HG03432 (cell line): Measurements from ENCODE around the gene FMN2.

Experiments
- ATAC-seq: cut with Tn5 transposase; IDR thresholded peaks from one replicate; pipeline ENCODE4 v1.9.1; 2021; ENCODE audit warnings: mild to moderate bottlenecking, moderate library complexity; ENCODE audit not compliant: unreplicated experiment

The FMN2 gene

DNA sequence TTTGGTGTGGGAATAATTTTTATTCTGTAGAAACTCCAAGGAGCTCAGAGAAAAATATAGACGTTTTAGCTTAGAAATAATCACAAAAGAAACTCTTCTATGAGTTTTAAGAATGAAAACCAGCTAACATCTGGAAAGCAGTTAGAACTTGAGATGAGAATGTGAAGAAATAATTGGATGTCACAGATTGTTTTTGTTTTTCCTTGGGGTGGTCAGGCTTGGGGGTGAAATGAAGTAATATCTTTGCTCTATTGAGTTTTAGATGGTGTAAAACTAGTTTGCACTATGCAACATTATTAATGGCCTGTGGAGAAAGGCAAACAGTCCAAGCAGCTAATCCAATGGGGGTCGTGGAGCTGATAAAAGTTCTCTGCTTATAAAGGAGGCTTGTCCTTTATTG lies 101.2 kb downstream of the FMN2 start:
- no peak for ATAC-seq

DNA sequence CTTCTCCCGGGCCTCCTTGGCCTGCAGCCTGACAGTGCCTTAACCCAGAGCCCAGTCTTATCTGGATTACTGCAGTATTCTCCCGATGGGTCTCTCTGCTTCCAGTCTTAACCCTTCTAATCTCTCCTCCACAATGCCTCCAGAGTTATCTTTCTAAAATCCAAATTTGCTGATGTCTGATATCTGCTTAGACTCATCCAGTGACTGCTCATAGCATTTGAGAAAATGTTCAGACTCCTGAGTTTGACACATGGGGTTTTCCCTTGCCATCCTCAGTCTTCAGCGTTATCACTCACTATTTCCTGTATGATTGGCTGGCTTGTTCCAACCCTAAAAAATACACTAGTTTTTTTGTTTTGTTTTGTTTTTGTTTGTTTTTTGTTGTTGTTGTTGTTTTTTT lies 102.0 kb downstream of the FMN2 start:
- no peak for ATAC-seq

DNA sequence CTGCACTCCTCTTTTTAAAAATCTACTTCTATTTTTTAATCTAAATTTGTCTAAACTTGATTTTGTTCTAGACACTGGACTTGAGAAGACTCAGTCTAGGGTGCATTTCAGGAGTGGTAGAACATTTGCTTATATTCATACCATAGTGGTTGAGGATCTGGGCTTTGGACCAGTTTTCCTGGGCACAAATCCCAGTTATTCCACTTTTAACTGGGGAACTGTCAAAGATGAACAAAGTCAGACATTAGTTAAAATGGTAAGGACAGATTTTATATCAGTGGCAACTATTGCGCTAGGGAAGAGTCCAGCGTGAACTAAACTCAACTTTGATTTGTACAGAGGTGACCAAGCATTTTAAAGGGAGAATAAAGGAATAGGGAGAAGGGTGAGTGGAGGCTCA lies 102.4 kb downstream of the FMN2 start:
- no peak for ATAC-seq

DNA sequence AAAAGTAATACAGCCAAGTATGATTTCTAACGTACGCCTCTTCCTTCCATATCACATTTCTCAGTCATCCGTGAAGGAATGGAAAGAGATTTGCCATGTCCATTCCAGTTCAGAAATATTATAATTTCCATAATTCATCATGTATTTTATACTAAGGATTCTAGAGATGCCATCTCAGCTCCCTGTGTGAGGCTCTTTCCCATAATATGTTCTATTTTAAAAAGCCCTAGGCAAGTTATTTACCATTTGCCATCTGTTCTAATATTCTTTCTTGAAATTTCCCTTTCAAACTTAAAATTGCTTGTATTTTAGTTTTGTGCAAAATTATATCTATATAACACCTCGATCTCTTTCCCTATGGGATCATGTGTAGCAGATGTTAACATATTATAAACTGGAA lies 106.7 kb downstream of the FMN2 start:
- no peak for ATAC-seq

DNA sequence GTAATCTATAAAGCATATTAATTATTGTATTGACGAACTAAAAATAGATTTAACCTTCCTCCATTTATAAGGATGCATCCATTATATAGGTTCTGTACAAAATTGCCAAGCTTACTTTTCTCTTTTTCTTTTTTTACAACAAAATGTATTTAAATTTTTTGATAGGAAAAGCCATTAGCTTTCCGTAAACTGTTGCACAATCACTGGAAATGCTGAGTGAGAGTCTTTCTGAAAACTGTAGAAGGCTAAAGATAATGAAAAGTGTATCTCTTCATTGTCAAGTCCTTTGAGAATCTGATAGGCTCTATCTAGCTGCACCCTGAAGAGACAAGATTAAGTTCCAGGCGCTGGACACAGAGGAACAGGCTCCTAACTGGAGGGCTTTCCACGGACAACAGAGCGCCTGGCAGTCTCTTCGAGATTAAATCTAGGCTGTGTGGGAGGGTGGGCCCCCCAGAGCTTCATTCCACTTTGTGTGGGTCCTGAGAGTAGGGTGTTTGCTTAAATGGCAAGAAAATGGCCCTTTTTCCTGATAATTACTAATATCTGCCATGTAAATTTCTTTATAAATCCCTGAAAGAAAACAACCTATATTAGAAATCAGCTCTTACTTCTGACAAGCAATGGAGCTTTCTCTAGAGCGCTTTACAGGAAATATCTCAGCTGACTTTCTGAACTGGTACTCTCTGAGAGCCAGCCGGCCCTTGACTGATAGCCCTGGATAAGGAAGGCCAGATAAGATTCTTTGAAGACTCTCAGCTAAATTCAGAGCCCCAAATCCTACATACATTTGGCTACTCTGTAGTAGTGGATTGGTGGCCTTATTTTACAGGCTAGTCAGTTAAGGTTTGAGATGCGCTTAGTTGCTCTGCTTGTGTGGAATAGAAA lies 108.3 kb downstream of the FMN2 start:
- ATAC-seq, result no peak

DNA sequence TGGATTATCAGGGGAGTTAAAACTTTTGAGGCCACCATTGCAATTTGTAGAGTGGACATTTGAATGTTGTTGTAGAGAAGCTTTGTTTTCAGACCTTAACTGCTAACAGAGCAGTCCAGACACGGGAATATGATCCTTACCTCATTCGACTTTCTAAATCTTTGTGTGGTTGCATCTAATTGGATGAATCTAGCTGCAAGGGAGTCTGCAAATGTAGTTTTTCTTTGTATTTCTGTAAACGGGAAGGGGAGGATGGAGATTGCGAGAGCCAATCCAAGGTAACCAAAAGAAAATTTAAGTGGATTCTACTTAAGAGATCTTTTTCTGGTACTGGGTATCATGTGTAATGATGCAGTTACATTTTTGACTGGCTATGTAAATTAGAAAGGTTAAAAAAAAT lies 110.2 kb downstream of the FMN2 start:
- ATAC-seq, result no peak

DNA sequence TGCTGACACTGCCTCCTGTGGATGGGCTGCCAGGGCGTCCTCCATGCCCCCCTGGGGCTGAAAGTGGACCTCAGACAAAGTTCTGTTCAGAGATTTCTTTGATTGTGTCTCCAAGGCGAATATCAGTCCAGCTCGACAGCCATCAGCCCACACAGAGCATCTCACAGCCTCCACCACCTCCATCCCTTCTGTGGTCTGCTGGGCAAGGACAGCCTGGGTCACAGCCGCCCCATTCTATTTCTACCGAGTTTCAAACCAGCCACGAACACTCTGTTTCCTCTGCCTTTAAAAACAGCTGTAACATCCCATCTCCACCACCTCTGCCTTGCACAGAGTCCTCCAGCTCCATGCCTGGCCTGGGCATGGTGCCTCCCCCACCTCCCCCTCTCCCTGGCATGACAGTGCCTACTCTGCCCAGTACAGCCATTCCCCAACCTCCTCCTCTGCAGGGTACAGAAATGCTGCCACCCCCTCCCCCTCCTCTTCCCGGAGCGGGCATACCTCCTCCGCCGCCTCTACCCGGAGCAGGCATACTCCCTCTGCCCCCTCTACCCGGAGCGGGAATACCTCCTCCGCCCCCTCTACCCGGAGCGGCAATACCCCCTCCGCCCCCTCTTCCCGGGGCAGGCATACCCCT lies 115.5 kb downstream of the FMN2 start:
- ATAC-seq, result no peak

DNA sequence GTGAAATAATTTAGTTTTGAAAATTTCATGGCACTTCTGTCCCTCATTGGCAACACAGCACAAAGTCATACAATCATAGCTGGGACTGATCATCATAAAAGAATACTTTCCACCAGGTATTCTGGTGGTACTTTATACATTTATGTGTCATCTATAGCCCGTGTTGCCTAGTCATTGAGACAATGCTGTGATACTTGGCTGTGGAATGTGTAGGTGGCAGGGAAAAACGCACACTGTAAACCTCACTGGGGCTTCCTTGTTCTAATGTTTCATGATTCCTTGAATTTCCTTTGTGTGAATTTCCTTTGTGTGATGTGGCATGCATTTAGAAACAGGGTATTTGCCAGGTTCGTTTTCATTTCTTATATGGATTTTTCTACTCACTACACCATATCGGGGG lies 118.3 kb downstream of the FMN2 start:
- ATAC-seq, result no peak

DNA sequence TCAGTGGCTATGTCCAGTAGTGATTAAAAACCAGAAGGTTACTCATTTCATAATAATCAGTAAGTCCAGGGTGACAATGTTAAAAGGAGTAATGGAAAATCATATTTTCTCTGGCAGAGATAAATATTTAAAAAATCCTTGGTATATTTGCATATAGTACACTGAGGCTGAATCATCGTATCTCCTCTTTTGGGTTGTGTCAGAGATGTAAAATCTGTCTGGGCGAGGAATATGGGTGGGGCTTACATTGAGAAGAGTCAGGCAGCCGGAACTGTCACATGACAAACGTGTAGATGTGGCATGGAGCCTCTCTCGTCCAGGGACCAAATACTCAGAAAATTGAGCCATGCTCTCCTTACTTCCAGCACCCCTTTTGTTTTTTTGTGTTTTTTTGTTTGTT lies 120.9 kb downstream of the FMN2 start:
- ATAC-seq, result no peak

DNA sequence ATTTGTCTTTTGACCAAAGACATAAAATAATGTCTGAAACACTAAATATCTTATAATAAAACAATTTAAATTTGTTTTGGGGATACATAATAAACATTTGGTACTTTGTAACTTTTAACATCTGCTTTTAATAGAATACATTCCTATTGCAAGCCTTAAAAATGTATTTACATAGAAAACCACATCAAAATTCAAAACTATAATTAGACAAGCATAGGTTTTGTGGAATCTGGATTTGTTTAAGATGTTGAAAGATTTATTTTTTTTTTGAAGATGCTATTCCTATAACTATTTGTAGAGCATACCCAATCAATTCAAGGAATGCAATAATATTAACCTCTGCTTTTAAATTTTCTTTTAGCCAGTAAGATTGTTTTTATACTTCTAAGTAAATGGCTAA lies 125.7 kb downstream of the FMN2 start:
- ATAC-seq, result no peak

DNA sequence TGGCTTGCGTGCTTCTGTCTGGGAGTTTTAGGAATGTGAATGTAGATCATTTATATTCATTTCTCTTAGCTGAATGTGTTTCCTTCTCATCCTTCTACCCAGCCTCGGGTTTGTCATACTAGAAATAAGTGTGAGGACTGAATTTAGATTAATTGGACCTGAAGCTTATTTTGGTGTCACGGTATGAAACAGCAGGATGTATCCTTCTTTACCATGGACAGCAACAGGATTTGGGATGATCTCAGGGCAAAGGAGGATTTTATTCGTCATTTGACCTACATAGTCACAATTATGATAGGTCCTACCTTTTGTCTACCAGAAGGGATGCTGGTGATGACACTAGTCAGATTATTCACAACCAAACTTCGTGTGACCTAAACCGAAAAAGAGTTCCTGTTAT lies 127.4 kb downstream of the FMN2 start:
- no peak for ATAC-seq

DNA sequence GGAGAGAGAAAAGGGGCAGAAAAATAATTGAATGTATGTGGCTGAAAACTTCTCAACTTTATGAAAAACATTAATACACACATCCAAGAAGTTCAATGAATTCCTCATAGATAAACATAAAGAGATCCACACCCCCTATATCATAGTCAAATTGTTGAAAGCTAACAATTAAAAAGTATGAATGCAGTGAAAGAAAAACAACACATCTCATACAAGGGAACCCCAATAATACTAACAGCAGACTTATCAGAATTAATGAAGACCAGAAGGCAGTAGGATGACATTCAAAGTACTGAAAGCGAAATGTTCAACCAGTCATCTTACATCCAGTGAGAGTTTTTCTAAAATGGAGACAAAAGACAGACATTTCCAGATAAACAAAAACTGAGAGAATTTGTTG lies 134.4 kb downstream of the FMN2 start:
- ATAC-seq, result no peak

DNA sequence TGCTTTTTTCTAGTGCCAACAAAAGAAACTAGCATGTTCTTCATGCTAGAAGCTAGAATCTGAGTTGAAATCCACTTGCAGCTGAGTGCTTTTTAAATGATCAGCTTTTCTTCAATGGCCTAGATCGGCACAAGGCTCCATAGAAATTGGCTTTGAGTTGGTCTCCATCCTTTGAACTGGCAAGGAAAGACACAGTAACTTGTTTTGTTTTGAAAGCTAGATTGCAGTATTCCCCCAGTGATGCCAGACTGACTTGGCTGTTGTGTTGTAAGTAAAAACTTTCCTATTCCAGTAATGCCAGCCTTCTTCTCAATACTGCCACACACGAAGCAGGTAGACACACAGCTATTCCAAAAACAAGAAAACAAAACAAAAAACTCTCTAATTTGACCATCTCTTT lies 139.1 kb downstream of the FMN2 start:
- ATAC-seq, result no peak

DNA sequence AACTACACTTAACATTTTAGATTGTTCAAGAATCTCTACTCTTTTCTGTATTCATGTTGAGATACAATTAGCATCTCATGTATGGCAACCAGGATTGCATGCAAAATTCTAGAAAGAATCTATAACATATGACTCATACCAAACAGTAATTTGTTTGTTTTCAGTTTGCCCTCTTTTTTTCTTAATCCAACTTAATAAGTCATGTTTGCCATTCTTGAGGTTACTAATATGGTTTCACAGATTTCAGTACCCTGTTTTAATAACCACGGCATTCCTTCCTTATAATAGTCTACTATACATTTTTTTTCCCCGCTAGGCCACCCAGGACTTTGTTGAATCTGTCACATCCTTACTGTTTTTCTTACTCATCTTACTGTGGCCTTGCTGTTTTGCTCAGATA lies 140.8 kb downstream of the FMN2 start:
- ATAC-seq, result no peak

DNA sequence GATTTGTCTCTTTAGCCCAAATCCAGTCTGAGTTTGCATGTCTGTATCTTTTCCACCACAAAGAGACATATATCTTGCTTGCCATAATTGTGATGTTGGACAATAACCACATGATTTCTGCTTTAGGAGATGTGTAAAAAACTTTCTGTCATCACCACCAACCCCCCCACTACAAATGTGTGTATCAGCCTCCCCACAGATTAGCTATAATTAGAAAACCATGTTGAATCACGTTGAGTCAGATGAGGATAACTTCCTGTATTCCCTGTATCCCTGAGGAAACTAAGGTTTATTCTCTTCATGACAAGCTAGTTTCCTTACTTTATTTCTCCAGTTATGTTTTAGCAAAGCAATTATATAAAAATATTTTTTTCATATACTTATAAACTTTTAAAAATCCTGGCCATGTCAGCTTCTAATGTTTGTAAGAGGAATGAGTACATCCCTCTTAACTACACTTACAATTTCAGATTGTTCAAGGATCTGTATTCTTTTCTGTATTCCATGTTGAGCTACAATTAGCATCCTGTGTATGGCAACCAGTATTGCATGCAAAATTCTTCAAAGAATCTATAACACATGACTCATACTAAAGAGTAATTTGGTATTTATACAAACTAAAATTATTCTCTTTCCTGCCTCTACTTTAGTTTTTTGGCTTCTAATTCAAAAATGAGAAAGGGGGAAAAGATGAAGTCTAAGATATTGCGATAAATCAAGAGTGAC lies 143.0 kb downstream of the FMN2 start:
- ATAC-seq, result no peak

DNA sequence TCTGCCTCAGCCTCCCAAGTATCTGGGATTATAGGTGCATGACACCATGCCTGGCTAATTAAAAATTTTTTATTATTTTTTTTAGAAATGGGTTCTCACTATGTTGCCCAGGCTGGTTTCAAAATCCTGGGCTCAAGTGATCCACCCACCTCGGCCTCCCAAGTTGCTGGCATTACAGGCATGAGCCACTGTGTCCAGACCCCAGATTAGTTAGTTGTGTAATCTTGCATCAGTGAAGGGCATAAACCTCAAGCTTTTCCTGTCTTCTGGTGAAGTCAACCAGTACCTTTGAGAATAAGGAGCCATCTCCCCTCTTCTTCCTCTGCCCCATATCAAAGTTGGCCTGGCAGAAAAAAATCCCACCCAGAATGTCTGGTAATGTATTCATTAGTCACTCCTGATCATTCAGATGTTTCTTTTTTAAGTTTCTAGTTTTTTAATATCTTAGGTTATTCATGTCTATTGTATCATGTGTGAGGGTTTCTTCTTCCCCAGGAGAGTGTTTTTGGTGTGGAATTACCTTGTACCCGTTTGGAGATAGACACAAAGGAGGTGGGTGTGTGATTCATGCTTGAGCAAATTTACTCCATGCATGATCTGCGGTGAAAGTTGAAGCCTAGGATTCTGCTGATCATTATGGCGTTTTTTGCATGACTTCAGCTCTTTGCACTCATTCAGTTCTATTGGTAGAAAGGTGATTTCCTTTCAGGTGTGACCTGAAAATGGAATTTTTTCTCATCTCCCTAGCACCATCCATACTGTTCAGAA lies 144.0 kb downstream of the FMN2 start:
- no peak for ATAC-seq

DNA sequence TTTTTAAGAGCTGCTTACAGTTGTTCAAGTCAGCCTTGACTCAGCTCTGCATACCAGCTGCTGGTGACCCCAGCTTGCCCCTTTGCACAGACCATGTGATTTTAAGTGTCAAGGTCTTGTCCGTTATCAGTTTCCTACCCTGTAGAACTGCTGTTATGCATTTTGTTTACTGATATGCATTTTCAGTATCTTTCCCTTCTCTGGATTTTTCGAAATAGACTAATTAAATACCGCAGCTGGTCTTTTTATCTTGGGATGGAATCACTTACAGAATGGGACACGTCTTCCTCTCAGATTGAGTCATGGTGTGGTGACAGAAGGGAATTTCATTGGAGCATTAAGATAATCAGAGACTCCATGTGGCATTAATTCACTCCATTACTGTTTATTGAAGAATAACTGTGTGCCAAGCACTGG lies 145.6 kb downstream of the FMN2 start:
- no peak for ATAC-seq

DNA sequence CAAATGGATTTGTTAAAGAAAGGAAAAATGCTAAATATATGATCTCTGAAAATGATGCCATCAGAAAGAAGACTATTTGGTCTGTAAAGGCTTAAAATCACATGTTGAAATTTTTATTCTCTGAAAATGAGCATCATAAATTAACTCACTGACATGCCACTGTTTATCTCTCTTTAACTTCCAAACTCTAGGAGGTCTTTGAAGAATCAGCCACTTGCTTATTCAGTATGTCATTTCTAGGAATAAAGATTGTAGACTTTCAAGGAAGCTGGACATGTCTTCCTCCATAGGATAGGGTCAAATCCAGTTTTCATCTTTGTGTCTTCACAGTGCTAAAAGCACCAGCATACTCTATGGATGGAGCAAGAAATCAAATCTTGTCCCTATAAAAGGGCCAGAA lies 147.6 kb downstream of the FMN2 start:
- ATAC-seq, result no peak

DNA sequence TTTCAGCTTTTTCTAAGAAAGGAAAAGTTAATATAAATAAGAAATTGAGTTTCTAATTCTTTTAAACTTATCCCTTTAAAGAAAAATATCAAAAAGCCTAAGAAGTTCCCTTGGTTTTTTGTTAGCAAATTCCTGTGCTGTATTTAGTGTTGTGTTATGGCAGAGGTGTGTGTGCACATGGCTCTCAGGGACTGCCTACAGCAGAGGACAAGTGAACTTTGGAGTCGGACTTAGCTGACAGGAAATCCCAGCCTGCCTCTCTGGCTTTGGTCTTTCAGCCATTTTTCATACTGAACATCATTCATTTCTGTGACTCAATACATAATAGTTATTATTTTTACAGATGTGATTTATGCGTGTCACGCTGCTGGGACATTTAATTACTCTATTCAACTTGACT lies 149.6 kb downstream of the FMN2 start:
- no peak for ATAC-seq

DNA sequence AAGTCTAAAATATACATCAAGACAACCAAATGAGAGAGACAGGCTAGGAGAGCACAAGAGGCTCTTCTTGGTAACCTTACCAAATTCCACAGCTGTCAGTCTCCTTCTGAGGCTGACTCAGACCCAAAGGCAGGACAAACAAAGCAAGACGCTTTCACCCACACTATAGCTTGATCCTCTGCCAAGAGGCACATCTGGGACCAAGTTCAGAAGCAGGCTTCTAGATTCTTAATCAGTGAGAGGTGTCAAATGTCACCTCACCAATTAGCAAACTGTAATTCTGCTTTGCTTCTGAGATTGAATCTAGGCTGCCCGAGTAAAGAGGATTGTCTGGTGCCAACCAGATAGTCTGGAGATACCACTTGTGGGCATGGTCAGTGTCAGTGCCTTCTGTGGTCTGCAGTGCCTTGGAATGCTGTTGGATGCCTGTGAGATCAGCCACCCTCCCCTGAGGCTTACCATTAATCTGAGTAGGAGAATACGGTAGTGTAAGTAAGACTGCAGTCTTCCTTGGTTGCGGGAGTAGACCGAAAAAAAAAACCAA lies 151.0 kb downstream of the FMN2 start:
- no peak for ATAC-seq
